Endothelial cell of umbilical vein (primary cell): ENCODE measurements around the gene GIT2. TPM values are rescaled to one million over a fixed set of nuclear protein-coding genes. Genes with fewer than 3 reads are reported as not detected.

Experiments
- BruUV-seq: library from RNA; stranded (reverse); fragments of 400-500 nt; replicated peaks from 2 replicates; lab custom pipeline; 2021; lab: Mats Ljungman, UMichigan
- CTCF ChIA-PET: fragments of 300-600, 350-600 bp; sonication (Branson Sonifier 250); formaldehyde crosslinking; loops from one replicate; lab custom pipeline; 2021; ENCODE audit warnings: antibody characterized with exemption, inconsistent platforms; lab: Charles Lee
- POLR2A ChIA-PET: fragments of 300-600, 350-600 bp; sonication (Branson Sonifier 250); formaldehyde crosslinking; loops from one replicate; lab custom pipeline; 2021; ENCODE audit warnings: antibody characterized with exemption, inconsistent platforms; lab: Charles Lee
- DNase-seq: peaks from one replicate; pipeline ENCODE4 v3.0.0-alpha.2; 2011; ENCODE audit warnings: low read depth, low spot score
- FAIRE-seq: peaks from 2 replicates; lab custom pipeline; 2011; peaks lifted over from hg19 to GRCh38; lab: Jason Lieb, UNC
- H2AFZ ChIP-seq: 2 replicates; pipeline ENCODE4 v1.6.0; 2012; ENCODE audit warnings: low read depth, low read length, control low read depth, inconsistent platforms
- H3K27ac ChIP-seq: 2 replicates; pipeline ENCODE4 v1.5.1; 2011; ENCODE audit warnings: low read depth, mild to moderate bottlenecking, control low read depth, low read length, moderate library complexity; ENCODE audit not compliant: insufficient read depth
- H3K27me3 ChIP-seq, 2 experiments: 2 replicates each; pipeline versions ENCODE4 v1.6.0 to v1.6.1; 2011; ENCODE audit warnings: low read length in 2 of 2, mixed read lengths in 1 of 2; ENCODE audit not compliant: control insufficient read depth in 2 of 2, insufficient read depth in 2 of 2
- H3K36me3 ChIP-seq, 2 experiments: 2 replicates in 1 of 2; 3 replicates in 1 of 2; pipeline ENCODE4 v1.5.1; 2011; ENCODE audit warnings: low read length in 2 of 2, mild to moderate bottlenecking in 1 of 2, moderate library complexity in 1 of 2; ENCODE audit not compliant: control insufficient read depth in 2 of 2, insufficient read depth in 2 of 2; ENCODE audit errors: extremely low read depth in 1 of 2
- H3K4me1 ChIP-seq: 3 replicates; pipeline ENCODE4 v1.5.1; 2011; ENCODE audit warnings: mild to moderate bottlenecking, low read length; ENCODE audit not compliant: control insufficient read depth, insufficient read depth; ENCODE audit errors: extremely low read depth
- H3K4me2 ChIP-seq: 2 replicates; pipeline ENCODE4 v1.6.1; 2011; ENCODE audit warnings: low read length, control low read depth, mixed read lengths; ENCODE audit not compliant: insufficient read depth
- H3K4me3 ChIP-seq, 3 experiments: fragments of 200-600 bp in 1 of 3; sonication (generic), shearing (Covaris generic) in 1 of 3; replicated peaks in 1 of 3; 2 replicates each; pipeline ENCODE4 v1.5.1; 2011 to 2016; ENCODE audit warnings: control low read depth in 3 of 3, low read length in 3 of 3, mild to moderate bottlenecking in 2 of 3, inconsistent platforms in 1 of 3, low read depth in 1 of 3, moderate library complexity in 1 of 3; ENCODE audit not compliant: insufficient read depth in 1 of 3
- H3K79me2 ChIP-seq: 2 replicates; pipeline ENCODE4 v1.6.0; 2012; ENCODE audit warnings: low read length, inconsistent platforms; ENCODE audit not compliant: control insufficient read depth, insufficient read depth
- H3K9ac ChIP-seq: replicated peaks from 2 replicates; pipeline ENCODE3; 2011; ENCODE audit warnings: low read length, control low read depth; ENCODE audit not compliant: insufficient read depth; ENCODE audit errors: extremely low read depth
- H3K9me1 ChIP-seq: replicated peaks from 3 replicates; pipeline ENCODE4 v1.6.0; 2011; ENCODE audit warnings: mild to moderate bottlenecking, low read length; ENCODE audit not compliant: control insufficient read depth, insufficient read depth; ENCODE audit errors: extremely low read depth
- H3K9me3 ChIP-seq: replicated peaks from 2 replicates; pipeline ENCODE4 v1.5.1; 2012; ENCODE audit warnings: low read length, inconsistent platforms; ENCODE audit not compliant: control insufficient read depth, insufficient read depth
- H4K20me1 ChIP-seq: replicated peaks from 2 replicates; pipeline ENCODE3; 2011; ENCODE audit warnings: mild to moderate bottlenecking, low read length; ENCODE audit not compliant: control insufficient read depth, insufficient read depth; ENCODE audit errors: extremely low read depth
- EZH2 ChIP-seq: IDR thresholded peaks from 2 replicates; pipeline ENCODE4 v1.6.1; 2012; ENCODE audit warnings: borderline replicate concordance, low read depth, mild to moderate bottlenecking, moderate library complexity, low read length, inconsistent platforms; ENCODE audit not compliant: severe bottlenecking
- FOS ChIP-seq: IDR thresholded peaks from 2 replicates; pipeline ENCODE4 v1.6.1; 2011; ENCODE audit warnings: mild to moderate bottlenecking, low read length, moderate library complexity, borderline replicate concordance; ENCODE audit not compliant: insufficient read depth
- GATA2 ChIP-seq: IDR thresholded peaks from 2 replicates; pipeline ENCODE4 v1.7.0; 2011; ENCODE audit warnings: low read depth, mild to moderate bottlenecking, moderate library complexity, mixed read lengths, low read length; ENCODE audit not compliant: insufficient read length, insufficient read depth
- JUN ChIP-seq: IDR thresholded peaks from 2 replicates; pipeline ENCODE4 v1.6.1; 2011; ENCODE audit warnings: borderline replicate concordance, low read depth; ENCODE audit not compliant: insufficient read length, insufficient read depth
- MYC ChIP-seq: IDR thresholded peaks from one replicate; pipeline ENCODE4 v1.6.1; 2011; ENCODE audit warnings: mild to moderate bottlenecking, low read depth, low read length
- POLR2A ChIP-seq: IDR thresholded peaks from 2 replicates; pipeline ENCODE4 v1.6.1; 2012; ENCODE audit warnings: low read depth, mild to moderate bottlenecking, control low read depth, low read length
- POLR2AphosphoS5 ChIP-seq: IDR thresholded peaks from 2 replicates; pipeline ENCODE4 v1.6.1; 2012; ENCODE audit warnings: low read depth, mild to moderate bottlenecking, control low read depth, low read length, moderate library complexity; ENCODE audit not compliant: insufficient read depth
- dilution Hi-C: fragments of 300-500 bp; cut with MboI; formaldehyde crosslinking; loops from one replicate; pipeline ENCODE4 v1.15.0; 2019; ENCODE audit warnings: low sequenced_read_pairs; ENCODE audit not compliant: extremely low pct_ligation_motif_present
- intact Hi-C: fragments of 100-400 bp; cut with micrococcal nuclease; formaldehyde crosslinking; loops from one replicate; pipeline ENCODE4 v1.10.0; 2022
- polyA plus RNA-seq, 4 experiments: library from polyadenylated mRNA; depleted of rRNA in 3 of 4; stranded (reverse) in 3 of 4; unstranded in 1 of 4; fragments of >200 nt; gene quantifications; 2 replicates each; pipeline versions ENCODE4 v1.2.1 to v1.2.3, GENCODE V29; 2011 to 2012; ENCODE audit warnings: missing spikeins in 1 of 4
- total RNA-seq: library from RNA; stranded (reverse); gene quantifications from 2 replicates; pipeline ENCODE4 v1.2.3, GENCODE V29; 2021
- TF ChIP-seq, protein P1 (sequence below), 2 donors: IDR thresholded peaks; 1 replicate in 1 of 2; 2 replicates in 1 of 2; pipeline ENCODE4 v1.5.1; 2011; ENCODE audit warnings: low read length in 2 of 2, mild to moderate bottlenecking in 2 of 2, moderate library complexity in 2 of 2, control low read depth in 1 of 2, inconsistent platforms in 1 of 2, low read depth in 1 of 2; ENCODE audit not compliant: insufficient read depth in 1 of 2; ENCODE audit errors: extremely low read depth in 1 of 2
- TF ChIP-seq, protein P2 (sequence below): IDR thresholded peaks from 2 replicates; pipeline ENCODE4 v1.6.1; 2011; ENCODE audit not compliant: insufficient read depth, insufficient read length

The GIT2 gene
- total and polyA plus RNA-seq, 2 donors (not counting 3 experiments of a cell fraction or from before 2014, with no cell fraction given), result 37.3 to 77.2 TPM

DNA sequence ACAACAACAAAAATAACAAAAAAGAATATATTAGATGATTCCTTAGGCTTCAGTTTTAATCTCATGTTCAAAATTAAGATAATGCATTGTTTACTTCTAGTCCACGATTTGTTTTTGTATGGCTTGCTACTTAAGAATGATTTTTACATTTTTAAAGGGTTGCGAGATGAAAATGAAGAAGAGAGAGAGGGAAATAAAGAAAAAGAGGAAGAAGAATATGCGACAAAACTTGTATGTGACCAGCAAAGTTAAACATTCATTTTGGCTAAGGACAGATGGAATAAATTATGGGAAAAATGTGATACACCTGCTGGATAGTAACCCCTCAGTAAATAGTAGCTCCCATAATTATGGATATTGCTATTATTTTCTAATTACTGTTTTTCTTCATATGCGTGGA is 1.2 kb upstream of the GIT2 start:
- DNase-seq, result no peak
- H3K4me2 ChIP-seq, result no peak overlapping the region
- no peak overlapping the region for H3K4me3 ChIP-seq
- intact Hi-C loops, result loop anchor here (5.0 kb wide), 1 partner anchor 50 kb away; no protein-coding TSS in a partner anchor
- ChIA-PET POLR2A (no interaction called here), CTCF (no interaction called here)
- H3K79me2 ChIP-seq, result peaks cover 37% of the 10 kb centered on the region
- H3K27ac ChIP-seq, result no peak overlapping the region
- H4K20me1 ChIP-seq, result no peaks in the 10 kb centered on the region
- H3K27me3 ChIP-seq, result no peaks in the 10 kb centered on the region
- dilution Hi-C loops, result no loop called here
- H3K9me3 ChIP-seq, result no peaks in the 10 kb centered on the region
- H2AFZ ChIP-seq, result no peak overlapping the region
- H3K9me1 ChIP-seq, result no peaks in the 10 kb centered on the region
- no peak for FAIRE-seq
- BruUV-seq, result no TSS peak
- H3K4me1 ChIP-seq, result peaks cover 37% of the 10 kb centered on the region
- no peak overlapping the region for H3K9ac ChIP-seq
- no peaks in the 10 kb centered on the region for H3K36me3 ChIP-seq
- TF ChIP-seq MYC, result no peak
- no peak for TF ChIP-seq JUN

DNA sequence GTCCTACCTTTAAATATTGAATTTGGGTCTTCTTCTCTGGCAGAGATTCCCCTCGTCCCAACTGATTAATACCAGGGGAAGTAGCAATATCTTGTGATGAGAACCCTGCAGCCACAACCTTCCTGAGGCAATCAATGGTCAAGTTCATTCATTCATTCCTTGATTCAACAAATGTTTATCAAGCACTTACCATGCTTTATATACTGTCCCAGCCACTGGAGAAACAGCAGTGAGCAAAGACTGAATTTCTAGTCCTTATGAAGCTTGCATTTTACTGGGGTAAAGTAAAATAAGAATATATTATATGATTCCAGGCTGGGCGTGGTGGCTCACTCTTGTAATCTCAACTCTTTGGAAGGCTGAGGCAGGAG is 300 bp upstream of the GIT2 start:
- Histone ChIP-seq H3K27me3 (no peaks in the 10 kb centered on the region), H3K27ac (peak overlapping the region; percentile 42), H2AFZ (peak overlapping the region; percentile 82), H3K9ac (no peak overlapping the region), H3K79me2 (peaks cover 43% of the 10 kb centered on the region), H3K4me1 (peaks cover 37% of the 10 kb centered on the region), H3K4me2 (peak overlapping the region; percentile 96), H3K4me3 (peak overlapping the region; percentile 88 to 100 (median 89)), H3K9me1 (no peaks in the 10 kb centered on the region), H3K9me3 (no peaks in the 10 kb centered on the region), H3K36me3 (no peaks in the 10 kb centered on the region), H4K20me1 (no peaks in the 10 kb centered on the region)
- ChIA-PET CTCF (no interaction called here), POLR2A (no interaction called here)
- TF ChIP-seq, protein P1, sequence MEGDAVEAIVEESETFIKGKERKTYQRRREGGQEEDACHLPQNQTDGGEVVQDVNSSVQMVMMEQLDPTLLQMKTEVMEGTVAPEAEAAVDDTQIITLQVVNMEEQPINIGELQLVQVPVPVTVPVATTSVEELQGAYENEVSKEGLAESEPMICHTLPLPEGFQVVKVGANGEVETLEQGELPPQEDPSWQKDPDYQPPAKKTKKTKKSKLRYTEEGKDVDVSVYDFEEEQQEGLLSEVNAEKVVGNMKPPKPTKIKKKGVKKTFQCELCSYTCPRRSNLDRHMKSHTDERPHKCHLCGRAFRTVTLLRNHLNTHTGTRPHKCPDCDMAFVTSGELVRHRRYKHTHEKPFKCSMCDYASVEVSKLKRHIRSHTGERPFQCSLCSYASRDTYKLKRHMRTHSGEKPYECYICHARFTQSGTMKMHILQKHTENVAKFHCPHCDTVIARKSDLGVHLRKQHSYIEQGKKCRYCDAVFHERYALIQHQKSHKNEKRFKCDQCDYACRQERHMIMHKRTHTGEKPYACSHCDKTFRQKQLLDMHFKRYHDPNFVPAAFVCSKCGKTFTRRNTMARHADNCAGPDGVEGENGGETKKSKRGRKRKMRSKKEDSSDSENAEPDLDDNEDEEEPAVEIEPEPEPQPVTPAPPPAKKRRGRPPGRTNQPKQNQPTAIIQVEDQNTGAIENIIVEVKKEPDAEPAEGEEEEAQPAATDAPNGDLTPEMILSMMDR (IDR thresholded peaks at IDR 0.05; ENCODE audit: extremely low read depth in 1 of 2, insufficient read depth in 1 of 2, low read depth in 1 of 2, low read length in 2 of 2), result no peak
- TF ChIP-seq JUN, result no peak
- no peak for TF ChIP-seq GATA2
- TF ChIP-seq MYC, result no peak
- TF ChIP-seq, protein P2, sequence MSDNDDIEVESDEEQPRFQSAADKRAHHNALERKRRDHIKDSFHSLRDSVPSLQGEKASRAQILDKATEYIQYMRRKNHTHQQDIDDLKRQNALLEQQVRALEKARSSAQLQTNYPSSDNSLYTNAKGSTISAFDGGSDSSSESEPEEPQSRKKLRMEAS, result no peak
- TF ChIP-seq POLR2A, result no peak
- TF ChIP-seq EZH2, result no peak
- TF ChIP-seq POLR2AphosphoS5, result no peak
- TF ChIP-seq FOS, result no peak
- no TSS peak for BruUV-seq
- dilution Hi-C loops, result no loop called here
- DNase-seq (no peak), FAIRE-seq (no peak)
- intact Hi-C loops, result loop anchor here (1.0 to 5.0 kb wide), 2 partner anchors 49 to 52 kb away; partner anchors contain the start of gene C12orf76
